ENCODE data around the gene ETHE1.

The ETHE1 gene

GRCh38 chr19:43538922-43539321, 11.9 kb upstream of the ETHE1 start:
- H3K4ac ChIP-seq (ENCODE audit: low read depth in 1 of 2, low read length in 2 of 2) = no peak overlapping the region
- no peak overlapping the region for H3K4me2 ChIP-seq (ENCODE audit: low read length, poor library complexity, severe bottlenecking)
- no peak overlapping the region for H3K18ac ChIP-seq (ENCODE audit: low read depth in 1 of 2, low read length in 2 of 2)
- DNase-seq = no peak
- no peak overlapping the region for H2BK15ac ChIP-seq (ENCODE audit: low read depth, poor library complexity, severe bottlenecking)
- no peak overlapping the region for H3K4me3 ChIP-seq (ENCODE audit: insufficient read depth in 1 of 2, low read depth in 1 of 2, low read length in 2 of 2)
- no peak overlapping the region for H3K27ac ChIP-seq (ENCODE audit: low read length, poor library complexity, severe bottlenecking)
- H2AFZ ChIP-seq (ENCODE audit: low read depth, low read length) = no peak overlapping the region
- peaks cover 4% of the 10 kb centered on the region for H3K4me1 ChIP-seq (ENCODE audit: control insufficient read depth, insufficient read depth, low read depth, low read length)
- peaks cover 55 to 62% of the 10 kb centered on the region in 2 experiments for H3K36me3 ChIP-seq (ENCODE audit: control insufficient read depth in 1 of 2, insufficient read depth in 2 of 2, low read depth in 1 of 2, low read length in 2 of 2)
- H3K14ac ChIP-seq (ENCODE audit: low read length in 2 of 2) = no peak overlapping the region
- no peaks in the 10 kb centered on the region for H3K79me1 ChIP-seq (replicated peaks; ENCODE audit: low read length, poor library complexity, severe bottlenecking)
- no peak overlapping the region for H2BK12ac ChIP-seq (ENCODE audit: low read length in 2 of 2)
- H3K9me3 ChIP-seq (ENCODE audit: control insufficient read depth, low read length) = peaks cover 9% of the 10 kb centered on the region
- H2BK5ac ChIP-seq (ENCODE audit: low read depth, low read length, poor library complexity, severe bottlenecking) = no peak overlapping the region
- H4K91ac ChIP-seq (ENCODE audit: low read length) = no peak overlapping the region
- H2AK5ac ChIP-seq (ENCODE audit: low read length, severe bottlenecking) = no peak overlapping the region
- H3K9ac ChIP-seq (ENCODE audit: low read length) = no peak overlapping the region
- no peaks in the 10 kb centered on the region for H3K27me3 ChIP-seq (ENCODE audit: control insufficient read depth in 1 of 2, insufficient read depth in 1 of 2, low read length in 2 of 2)
- H3K23ac ChIP-seq (ENCODE audit: low read length in 2 of 2) = no peak overlapping the region
- no peak overlapping the region for H4K8ac ChIP-seq (ENCODE audit: low read length)
- H2BK120ac ChIP-seq (ENCODE audit: low read depth, low read length) = no peak overlapping the region

GRCh38 chr19:43534816-43535761, 8.1 kb upstream of the ETHE1 start:
- H3K14ac ChIP-seq (ENCODE audit: low read length in 2 of 2) = no peak overlapping the region
- H4K91ac ChIP-seq (ENCODE audit: low read length) = peak overlapping the region; percentile 43
- H3K4ac ChIP-seq (ENCODE audit: low read depth in 1 of 2, low read length in 2 of 2) = no peak overlapping the region
- no peak overlapping the region for H3K23ac ChIP-seq (ENCODE audit: low read length in 2 of 2)
- no peak overlapping the region for H2BK120ac ChIP-seq (ENCODE audit: low read depth, low read length)
- H3K27me3 ChIP-seq (ENCODE audit: control insufficient read depth in 1 of 2, insufficient read depth in 1 of 2, low read length in 2 of 2) = no peaks in the 10 kb centered on the region
- H2BK15ac ChIP-seq (ENCODE audit: low read depth, poor library complexity, severe bottlenecking) = no peak overlapping the region
- H3K27ac ChIP-seq (ENCODE audit: low read length, poor library complexity, severe bottlenecking) = no peak overlapping the region
- H3K9me3 ChIP-seq (ENCODE audit: control insufficient read depth, low read length) = peaks cover 9% of the 10 kb centered on the region
- peak overlapping the region in 1 of 2 experiments; percentile 35 for H3K18ac ChIP-seq (ENCODE audit: low read depth in 1 of 2, low read length in 2 of 2)
- peak overlapping the region in 1 of 2 experiments; percentile 95 for H3K4me3 ChIP-seq (ENCODE audit: insufficient read depth in 1 of 2, low read depth in 1 of 2, low read length in 2 of 2)
- no peaks in the 10 kb centered on the region for H3K79me1 ChIP-seq (replicated peaks; ENCODE audit: low read length, poor library complexity, severe bottlenecking)
- peak overlapping the region; percentile 56 for H3K9ac ChIP-seq (ENCODE audit: low read length)
- H2BK12ac ChIP-seq (ENCODE audit: low read length in 2 of 2) = no peak overlapping the region
- peaks cover 22 to 27% of the 10 kb centered on the region in 2 experiments for H3K36me3 ChIP-seq (ENCODE audit: control insufficient read depth in 1 of 2, insufficient read depth in 2 of 2, low read depth in 1 of 2, low read length in 2 of 2)
- no peak overlapping the region for H2BK5ac ChIP-seq (ENCODE audit: low read depth, low read length, poor library complexity, severe bottlenecking)
- H3K4me2 ChIP-seq (ENCODE audit: low read length, poor library complexity, severe bottlenecking) = no peak overlapping the region
- no peak overlapping the region for H2AK5ac ChIP-seq (ENCODE audit: low read length, severe bottlenecking)
- H4K8ac ChIP-seq (ENCODE audit: low read length) = no peak overlapping the region
- 88% methylated on average over 62 of the region's 62 CpGs for WGBS
- peak; percentile 74 for DNase-seq
- peaks cover 11% of the 10 kb centered on the region for H3K4me1 ChIP-seq (ENCODE audit: control insufficient read depth, insufficient read depth, low read depth, low read length)
- H2AFZ ChIP-seq (ENCODE audit: low read depth, low read length) = no peak overlapping the region

DNA sequence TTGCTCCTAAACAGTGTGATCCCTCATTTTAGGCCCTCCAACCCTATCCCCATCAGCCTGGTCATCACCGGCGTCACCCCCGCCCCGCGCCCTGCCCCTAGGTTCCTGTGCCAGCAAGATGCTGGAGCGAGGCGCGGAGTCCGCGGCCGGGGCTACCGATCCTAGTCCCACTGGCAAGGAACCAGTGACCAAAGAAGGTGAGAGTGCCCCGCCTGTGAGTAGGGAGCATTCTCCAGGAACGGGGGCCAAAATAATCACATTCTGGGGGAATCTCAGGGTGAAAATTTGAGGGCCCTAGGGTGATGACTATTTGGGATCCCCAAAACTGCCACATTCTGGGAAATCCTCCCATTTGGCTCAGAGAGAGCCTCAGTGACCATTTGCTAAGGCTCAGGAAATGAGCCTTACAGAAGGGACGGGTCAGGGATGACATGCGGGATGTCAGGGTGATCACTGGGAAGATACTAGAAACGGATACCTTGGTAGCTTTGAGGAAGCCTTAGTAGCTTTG, 7.4 kb upstream of the ETHE1 start:
- peak overlapping the region; percentile 45 for H4K8ac ChIP-seq (ENCODE audit: low read length)
- H3K23ac ChIP-seq (ENCODE audit: low read length in 2 of 2) = no peak overlapping the region
- H3K27me3 ChIP-seq (ENCODE audit: control insufficient read depth in 1 of 2, insufficient read depth in 1 of 2, low read length in 2 of 2) = no peaks in the 10 kb centered on the region
- peak overlapping the region in 1 of 2 experiments; percentile 95 for H3K4me3 ChIP-seq (ENCODE audit: insufficient read depth in 1 of 2, low read depth in 1 of 2, low read length in 2 of 2)
- H3K4me1 ChIP-seq (ENCODE audit: control insufficient read depth, insufficient read depth, low read depth, low read length) = peaks cover 13% of the 10 kb centered on the region
- no peak overlapping the region for H3K14ac ChIP-seq (ENCODE audit: low read length in 2 of 2)
- H3K79me1 ChIP-seq (replicated peaks; ENCODE audit: low read length, poor library complexity, severe bottlenecking) = no peaks in the 10 kb centered on the region
- peak overlapping the region; percentile 56 for H3K9ac ChIP-seq (ENCODE audit: low read length)
- H3K27ac ChIP-seq (ENCODE audit: low read length, poor library complexity, severe bottlenecking) = no peak overlapping the region
- peak overlapping the region in 1 of 2 experiments; percentile 76 for H2BK12ac ChIP-seq (ENCODE audit: low read length in 2 of 2)
- H3K36me3 ChIP-seq (ENCODE audit: control insufficient read depth in 1 of 2, insufficient read depth in 2 of 2, low read depth in 1 of 2, low read length in 2 of 2) = peaks cover 16 to 24% of the 10 kb centered on the region in 2 experiments
- no peak overlapping the region for H2BK120ac ChIP-seq (ENCODE audit: low read depth, low read length)
- H2BK5ac ChIP-seq (ENCODE audit: low read depth, low read length, poor library complexity, severe bottlenecking) = no peak overlapping the region
- peaks cover 9% of the 10 kb centered on the region for H3K9me3 ChIP-seq (ENCODE audit: control insufficient read depth, low read length)
- no peak overlapping the region for H4K91ac ChIP-seq (ENCODE audit: low read length)
- DNase-seq = no peak
- H3K4ac ChIP-seq (ENCODE audit: low read depth in 1 of 2, low read length in 2 of 2) = peak overlapping the region in 1 of 2 experiments; percentile 49
- WGBS = 24% methylated on average over 17 of the region's 17 CpGs
- H2AFZ ChIP-seq (ENCODE audit: low read depth, low read length) = peak overlapping the region; percentile 77
- no peak overlapping the region for H2AK5ac ChIP-seq (ENCODE audit: low read length, severe bottlenecking)
- H3K18ac ChIP-seq (ENCODE audit: low read depth in 1 of 2, low read length in 2 of 2) = peak overlapping the region in 1 of 2 experiments; percentile 87
- peak overlapping the region; percentile 52 for H3K4me2 ChIP-seq (ENCODE audit: low read length, poor library complexity, severe bottlenecking)
- peak overlapping the region; percentile 26 for H2BK15ac ChIP-seq (ENCODE audit: low read depth, poor library complexity, severe bottlenecking)
